Skeletal muscle cell (primary cell): ENCODE data around the gene VWA1.
"Not testable (repeated sequence)": the region's sequence is repeated elsewhere in the genome, so short reads cannot be mapped to it uniquely, and the experiment has no call there.

ENCODE experiments used
- DNase-seq: peaks from one replicate; pipeline ENCODE4 v3.0.0-alpha.2; 2010; ENCODE audit warnings: low read depth
- H3K4me3 ChIP-seq: 2 replicates; pipeline ENCODE4 v1.5.1; 2011; ENCODE audit warnings: low read depth, mild to moderate bottlenecking, control low read depth, low read length, moderate library complexity

VWA1 gene

DNA sequence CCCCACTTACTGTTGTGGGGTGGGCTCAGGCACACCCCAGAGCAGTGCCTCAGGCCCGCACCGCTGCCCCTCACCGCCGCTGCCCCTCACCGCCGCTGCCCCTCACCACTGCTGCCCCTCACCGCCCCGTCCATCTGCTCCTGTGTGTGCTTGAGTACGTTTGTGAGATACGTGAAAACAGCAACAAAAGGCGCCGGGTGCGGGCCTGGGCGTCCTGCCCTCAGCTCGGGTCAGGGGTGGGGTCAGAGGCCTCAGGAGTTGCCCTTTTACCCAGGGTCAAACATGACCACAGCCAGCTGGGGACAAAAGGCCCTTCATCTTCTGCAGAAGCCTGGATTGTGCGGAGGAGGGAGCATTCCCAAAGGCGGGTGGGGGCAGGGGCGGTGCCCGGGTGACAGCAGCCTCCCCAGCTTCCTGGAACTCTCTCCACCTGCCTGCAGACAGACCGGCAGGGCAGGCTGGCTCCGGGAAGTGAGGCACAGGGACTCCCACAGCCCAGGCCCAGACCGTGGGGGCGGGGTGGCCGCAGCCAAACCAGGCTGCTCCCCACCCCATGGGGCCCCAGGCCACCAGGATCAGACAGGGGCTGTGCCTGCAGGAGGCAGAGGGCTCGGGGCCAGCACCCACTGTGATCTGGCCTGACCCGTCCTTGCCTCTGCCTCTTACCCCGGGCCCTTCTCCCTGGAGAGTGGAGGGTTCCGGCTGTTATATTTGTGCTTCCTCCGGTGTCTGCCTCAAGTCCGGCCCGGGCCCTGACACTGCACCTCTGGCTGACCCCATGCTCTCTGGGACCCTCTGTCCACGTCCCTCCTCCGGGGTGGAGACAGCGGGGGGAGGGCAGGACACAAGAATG lies 2.3 kb upstream of the VWA1 start:
- no peak overlapping the region for H3K4me3 ChIP-seq
- DNase-seq, result no peak

DNA sequence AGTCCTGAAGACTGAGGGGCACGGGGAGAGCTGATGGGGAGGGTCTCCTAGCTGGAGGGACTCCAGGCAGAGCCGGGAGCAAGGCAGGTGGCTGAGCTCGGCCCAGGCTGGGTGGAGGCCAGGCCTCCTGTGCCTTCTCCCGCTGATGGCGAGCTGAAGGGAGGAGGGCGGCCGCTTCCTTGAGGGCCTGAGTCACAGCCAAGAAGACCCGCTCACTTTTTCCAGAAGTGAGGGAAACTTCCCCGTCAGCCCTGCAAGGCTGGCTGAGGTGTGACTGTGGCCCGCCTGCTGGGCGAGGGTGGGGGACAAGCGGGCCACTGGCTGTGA lies 1.7 kb upstream of the VWA1 start:
- DNase-seq, result no peak
- no peak overlapping the region for H3K4me3 ChIP-seq

DNA sequence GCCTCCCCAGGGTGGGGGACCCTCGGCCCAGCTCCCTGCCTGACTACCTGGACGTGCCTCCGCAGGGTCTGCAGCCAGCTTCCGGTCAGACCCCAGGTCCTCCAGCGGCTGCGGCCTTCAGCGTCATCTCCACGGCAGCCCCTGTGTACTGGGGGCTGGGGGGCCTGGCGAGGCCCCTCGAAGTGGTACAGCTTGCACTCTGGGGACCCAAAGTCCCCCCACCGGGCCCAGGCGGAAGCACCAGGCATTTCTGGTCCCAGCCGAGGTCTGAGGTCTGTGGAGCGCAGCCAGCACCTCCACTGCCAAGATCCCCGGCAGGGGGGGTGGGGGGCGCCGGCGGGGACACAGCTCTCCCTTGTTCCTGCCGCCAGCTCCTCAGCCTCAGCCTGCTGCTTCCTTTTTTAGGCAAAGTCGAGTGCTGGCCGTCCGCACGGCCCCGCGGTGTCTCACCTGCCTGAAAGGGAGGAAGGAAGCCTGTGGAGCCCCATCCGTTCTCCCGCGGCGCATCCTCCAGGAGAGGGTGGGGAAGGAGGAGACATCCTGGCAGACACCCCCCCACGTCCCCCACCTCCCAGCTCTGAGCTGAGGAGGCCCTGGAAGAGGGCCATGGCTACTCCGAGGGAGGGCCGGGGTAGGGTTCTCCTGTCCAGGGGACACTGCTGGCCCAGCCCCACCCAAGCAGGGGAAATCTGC lies 1.2 kb upstream of the VWA1 start:
- no peak for DNase-seq
- H3K4me3 ChIP-seq, result no peak overlapping the region

DNA sequence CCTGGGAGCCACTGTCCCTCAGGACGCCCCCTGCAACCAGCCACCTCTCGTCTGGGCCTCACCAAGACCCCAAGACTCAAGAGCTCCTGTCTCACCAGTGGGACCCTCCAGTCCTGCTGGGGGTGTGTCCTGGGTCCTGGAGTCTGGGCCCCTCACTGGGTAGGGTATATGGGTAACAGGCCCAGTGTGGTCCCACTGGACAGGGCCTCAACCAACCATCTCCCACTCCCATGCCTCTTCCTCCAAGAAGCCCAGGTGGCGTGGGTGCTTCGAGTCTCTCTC lies 725 bp upstream of the VWA1 start:
- no peak overlapping the region for H3K4me3 ChIP-seq
- DNase-seq, result no peak

DNA sequence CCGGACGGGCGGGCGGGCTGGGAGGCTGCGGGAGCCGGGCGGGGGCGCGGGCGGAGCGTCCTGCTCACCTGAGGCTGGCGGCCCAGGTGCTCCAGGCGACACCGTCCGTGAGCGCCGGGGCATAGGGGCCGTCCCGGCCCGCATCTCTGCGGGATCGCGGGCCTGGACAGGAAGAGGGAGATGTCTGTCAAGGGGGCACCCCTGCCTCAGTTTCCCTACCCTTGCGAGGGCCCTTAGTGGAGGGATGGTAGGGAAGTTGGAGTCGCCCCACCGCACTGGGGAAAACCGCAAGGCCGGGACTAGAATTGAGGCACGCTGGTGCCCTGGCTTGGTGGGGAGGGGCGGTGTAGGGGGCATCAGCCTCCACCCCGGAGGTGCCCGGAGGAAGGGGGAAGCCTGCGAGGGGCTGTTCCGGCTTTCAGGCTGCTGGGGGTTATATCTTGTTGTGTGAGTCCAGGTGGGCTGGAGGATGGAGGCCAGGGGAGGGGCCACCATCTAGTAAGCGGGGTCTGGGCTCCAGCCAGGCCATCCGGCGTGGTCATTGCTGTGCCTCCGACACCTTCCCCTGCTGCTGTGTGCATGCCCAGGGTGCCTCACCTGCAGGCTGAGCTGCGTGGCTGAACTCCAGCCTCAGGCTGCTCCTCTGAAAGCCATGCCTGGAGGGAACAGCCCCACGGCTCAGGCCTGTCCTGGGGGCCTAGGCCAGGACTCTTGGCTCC lies 580 bp downstream of the VWA1 start:
- no peak for DNase-seq
- H3K4me3 ChIP-seq, result peak overlapping the region; percentile 60

DNA sequence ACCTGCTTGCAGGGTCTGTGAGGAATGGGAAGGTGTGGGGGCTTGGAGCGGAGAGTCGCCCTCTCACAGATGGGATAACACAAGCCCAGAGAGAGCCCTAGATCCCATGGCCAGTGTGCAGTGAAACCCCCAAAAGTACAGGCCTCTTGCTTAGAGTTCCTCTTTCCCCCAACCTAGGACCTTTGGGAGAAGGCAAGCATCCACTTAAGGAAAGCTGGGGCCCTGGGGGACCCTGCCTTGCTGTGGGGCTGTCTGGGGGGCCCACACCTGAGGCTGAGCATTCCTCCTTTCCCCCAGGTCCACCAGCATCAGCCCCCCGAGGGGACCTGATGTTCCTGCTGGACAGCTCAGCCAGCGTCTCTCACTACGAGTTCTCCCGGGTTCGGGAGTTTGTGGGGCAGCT lies 1.1 kb downstream of the VWA1 start:
- peak overlapping the region; percentile 60 for H3K4me3 ChIP-seq
- DNase-seq, result no peak

DNA sequence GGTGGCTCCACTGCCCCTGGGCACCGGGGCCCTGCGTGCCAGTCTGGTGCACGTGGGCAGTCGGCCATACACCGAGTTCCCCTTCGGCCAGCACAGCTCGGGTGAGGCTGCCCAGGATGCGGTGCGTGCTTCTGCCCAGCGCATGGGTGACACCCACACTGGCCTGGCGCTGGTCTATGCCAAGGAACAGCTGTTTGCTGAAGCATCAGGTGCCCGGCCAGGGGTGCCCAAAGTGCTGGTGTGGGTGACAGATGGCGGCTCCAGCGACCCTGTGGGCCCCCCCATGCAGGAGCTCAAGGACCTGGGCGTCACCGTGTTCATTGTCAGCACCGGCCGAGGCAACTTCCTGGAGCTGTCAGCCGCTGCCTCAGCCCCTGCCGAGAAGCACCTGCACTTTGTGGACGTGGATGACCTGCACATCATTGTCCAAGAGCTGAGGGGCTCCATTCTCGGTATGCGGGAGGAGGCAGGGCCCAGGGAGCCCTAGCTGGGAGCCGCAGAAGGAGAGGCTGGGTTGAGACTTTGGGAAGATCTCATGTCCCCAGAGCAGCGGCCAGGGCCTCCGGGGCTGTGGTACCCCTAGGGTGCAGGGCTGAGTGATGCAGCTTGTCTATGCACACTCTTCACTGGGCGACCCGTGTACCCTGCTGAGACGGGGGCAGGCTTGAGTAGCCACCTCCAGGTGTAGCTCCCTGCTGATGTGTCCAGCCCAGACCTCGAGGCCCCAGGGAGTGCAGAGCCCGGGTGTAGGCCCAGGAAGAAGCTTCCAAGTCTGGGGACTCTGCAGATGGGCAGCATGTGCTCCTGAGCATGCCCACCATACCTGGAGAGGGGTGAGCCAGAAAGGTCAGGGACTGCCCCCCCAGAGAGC lies 1.8 kb downstream of the VWA1 start:
- no peak overlapping the region for H3K4me3 ChIP-seq
- DNase-seq, result no peak

DNA sequence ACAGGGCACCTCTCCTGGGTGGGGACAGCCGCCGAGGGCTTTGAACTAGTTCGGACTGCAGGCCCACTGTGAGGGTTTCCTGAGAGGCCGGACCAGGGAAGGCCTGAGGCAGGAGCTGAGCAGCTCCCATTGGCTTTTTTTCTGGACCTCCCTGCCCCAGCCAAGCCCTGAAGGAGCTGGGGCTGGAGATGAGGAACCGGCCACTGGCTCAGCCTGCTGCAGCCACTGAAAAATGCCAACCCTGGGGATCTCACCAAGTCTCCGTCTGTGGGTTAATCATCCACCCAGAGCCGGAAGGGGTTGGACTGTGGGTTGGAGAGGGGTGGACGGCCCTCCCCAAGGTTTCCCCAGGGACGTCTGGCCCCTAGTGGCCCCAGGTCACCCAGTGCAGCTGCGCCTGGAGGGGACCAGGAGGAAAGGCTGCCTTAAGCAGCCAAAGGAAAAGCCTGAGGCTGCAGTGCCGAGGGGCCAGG lies 2.5 kb downstream of the VWA1 start:
- no peak for DNase-seq
- H3K4me3 ChIP-seq, result no peak overlapping the region

DNA sequence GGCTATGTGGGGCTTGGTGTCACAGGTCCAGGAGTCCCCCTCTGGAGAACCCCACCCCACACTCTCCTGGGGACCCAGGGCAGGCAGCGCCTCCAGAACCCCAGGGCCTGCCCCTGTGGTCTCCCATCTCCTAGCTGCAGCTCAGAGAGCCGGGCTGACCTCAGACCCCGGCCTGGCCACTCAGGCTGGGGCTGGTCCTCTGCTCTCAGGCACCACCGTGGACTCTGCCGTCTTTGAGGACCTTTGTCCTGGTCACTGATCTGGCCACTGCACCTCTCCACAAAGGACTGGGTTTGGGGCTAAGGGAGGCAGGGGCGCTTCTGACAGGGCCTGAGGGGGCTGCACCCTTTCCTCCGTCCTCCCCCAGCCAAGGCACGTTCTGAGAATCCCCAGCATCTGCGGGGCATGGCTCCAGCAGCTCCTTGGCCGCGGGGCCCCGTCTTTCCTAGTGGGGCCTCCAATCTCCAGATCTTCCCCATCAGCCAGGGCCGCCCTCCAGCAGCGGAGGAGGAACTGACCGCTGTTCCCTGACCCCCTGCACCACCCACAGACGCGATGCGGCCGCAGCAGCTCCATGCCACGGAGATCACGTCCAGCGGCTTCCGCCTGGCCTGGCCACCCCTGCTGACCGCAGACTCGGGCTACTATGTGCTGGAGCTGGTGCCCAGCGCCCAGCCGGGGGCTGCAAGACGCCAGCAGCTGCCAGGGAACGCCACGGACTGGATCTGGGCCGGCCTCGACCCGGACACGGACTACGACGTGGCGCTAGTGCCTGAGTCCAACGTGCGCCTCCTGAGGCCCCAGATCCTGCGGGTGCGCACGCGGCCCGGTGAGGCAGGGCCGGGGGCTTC lies 3.3 kb downstream of the VWA1 start:
- DNase-seq, result no peak
- no peak overlapping the region for H3K4me3 ChIP-seq

DNA sequence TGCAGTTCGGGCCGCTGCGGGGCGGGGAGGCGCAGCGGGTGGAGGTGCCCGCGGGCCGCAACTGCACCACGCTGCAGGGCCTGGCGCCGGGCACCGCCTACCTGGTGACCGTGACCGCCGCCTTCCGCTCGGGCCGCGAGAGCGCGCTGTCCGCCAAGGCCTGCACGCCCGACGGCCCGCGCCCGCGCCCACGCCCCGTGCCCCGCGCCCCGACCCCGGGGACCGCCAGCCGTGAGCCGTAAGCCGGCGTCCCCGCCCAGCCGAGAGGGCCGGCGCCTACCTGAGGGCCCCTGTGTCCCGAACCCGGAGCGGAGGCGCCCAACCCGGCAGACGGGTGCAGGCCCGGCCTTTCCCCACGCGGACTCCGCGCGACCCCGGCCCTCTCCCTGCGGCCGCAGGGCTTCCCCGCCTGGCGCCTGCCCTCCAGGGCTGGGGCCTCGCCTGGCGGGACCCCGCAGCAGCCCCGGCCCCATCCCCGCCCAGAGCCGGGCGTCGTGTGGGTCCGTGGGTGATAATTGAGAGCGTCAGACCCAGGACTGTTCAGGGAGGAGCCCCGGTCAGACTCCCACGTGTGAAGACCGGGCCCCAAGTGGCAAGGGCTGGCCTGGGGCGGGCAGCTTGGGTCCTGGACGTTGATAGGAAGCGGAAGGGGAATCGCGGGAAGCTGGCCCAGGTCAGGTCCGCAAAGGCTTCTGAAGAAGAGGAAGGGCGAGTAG lies 4.2 kb downstream of the VWA1 start:
- DNase-seq, result no peak
- no peak overlapping the region for H3K4me3 ChIP-seq

DNA sequence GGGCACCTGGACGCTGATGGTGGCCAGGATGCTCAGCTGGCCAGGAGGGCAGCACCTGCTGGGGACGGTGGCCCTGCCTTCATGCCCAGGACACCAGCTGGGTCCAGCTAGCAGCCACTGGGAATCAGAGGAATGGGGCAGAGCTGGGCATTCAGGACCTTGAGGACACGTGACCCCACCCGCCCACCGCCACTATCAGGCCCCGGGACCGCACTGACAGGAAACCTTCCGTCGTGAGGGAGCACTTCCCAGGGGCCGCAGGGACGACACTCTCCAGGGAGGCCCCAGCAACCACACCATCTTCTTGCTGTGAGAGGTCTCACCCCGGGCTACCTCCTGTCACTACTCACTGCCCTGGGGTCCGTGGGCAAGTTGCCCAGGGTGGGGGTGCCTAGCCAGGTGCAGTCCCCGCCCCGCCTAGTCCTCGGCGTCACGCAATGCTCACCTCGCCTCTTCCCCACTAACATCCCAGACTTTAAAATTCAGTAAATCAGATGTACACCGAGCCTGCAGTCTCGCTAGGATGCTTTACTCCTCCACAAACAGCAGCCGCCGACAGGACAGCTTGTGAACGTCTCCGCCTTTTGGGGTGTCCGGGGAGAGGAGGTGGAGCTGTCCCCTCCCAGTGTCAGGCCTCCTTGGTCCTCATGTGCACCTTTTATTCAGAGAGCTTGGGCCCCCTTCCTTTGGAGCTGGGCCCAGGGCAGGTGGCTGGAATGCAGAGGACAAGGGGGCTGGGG lies 4.9 kb downstream of the VWA1 start:
- no peak for DNase-seq
- no peak overlapping the region for H3K4me3 ChIP-seq

DNA sequence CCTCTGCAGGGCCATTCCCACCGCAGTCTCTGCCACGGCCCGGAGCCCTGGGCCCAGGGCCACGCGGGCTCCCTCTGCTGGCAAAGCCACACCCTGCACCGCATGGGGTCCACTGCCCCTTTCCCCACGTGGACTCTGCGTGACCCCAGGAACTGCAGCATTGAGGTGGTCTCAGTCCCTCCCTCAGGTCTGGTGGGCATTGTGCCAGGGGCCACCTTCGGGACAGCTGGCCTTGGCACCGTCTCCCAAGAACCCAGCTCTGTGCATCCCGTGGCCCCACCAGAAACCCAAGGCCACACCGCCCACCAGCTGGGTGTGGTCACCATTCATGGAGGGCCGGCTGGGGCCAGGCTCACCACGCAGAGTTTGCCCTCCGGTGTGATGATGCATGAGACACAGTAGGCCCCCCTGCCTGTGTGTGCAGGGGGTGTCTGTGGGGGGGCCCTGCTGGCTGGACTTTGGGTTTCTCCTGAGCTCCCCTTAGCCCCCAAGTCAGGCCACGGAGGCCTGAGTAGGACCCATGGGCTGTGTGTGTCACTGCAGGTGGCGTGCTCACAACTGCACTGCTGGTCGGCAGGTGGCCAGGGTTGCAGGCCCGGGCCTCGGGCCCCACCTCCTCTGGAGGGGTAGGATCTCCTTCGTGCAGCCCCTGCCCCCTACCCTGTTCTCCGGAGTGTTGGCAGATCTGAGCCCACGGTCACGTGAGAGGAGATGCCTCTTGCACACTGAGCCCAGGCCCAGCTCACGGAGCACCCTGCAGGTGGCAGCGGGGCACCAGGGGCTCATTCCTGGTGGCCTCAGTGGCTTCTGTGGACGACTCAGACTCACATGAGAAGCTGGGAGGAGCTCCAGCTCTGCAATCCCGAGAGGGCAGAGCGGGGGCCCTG lies 5.8 kb downstream of the VWA1 start:
- no peak for DNase-seq
- no peak overlapping the region for H3K4me3 ChIP-seq

DNA sequence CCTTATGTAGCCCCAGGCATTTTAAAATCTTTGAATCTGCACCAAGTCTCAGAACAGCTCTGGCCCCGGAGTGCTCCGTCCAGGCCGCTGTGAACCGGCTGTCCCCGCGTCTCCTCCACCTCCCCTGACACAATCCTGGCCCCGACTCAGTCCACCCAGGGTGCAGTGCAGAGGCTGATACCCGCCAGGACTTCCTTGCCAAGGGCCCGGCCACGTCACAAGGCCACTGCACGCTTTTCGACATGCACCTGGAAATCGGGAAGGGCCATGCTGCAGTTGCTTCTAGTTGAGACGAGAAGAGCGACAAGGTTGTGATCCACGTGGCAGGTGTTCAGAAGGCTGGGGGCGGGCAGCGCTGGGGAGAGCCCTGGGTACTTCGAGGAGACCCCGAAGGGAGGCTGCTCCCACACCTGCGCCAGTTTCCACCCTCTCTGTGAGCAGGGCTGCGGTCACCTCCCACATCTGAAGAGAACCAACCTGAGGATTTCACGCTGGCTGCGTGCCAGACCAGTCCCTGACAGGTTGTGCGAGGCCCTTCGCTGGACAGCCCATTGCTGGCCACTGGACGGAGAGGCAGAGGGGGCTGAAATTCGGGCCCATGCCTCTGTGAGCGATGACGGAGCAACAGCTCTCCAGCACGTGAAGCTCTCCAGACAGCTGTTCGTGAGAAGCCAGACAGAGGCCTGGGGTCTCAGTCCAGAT lies 6.7 kb downstream of the VWA1 start:
- no peak overlapping the region for H3K4me3 ChIP-seq
- no peak for DNase-seq

DNA sequence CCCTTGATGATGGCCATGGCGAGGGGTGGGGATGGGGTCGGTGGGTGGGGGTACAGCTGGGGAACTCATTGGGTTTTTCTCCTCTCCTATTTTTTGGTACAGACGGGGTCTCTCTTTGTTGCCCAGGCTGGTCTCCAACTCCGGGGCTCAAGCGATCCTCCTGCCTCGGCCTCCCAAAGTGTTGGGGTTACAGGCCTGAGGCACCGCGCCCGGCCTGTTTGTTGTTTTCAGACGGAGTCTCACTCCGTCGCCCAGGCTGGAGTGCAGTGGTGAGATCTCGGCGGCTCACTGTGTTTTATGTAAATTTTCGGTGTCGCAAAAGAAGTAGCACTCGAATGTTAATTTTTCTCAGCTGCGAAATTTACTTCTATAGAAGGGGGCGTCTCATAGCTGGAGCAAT lies 11.1 kb downstream of the VWA1 start:
- H3K4me3 ChIP-seq, DNase-seq: not testable (repeated sequence)

DNA sequence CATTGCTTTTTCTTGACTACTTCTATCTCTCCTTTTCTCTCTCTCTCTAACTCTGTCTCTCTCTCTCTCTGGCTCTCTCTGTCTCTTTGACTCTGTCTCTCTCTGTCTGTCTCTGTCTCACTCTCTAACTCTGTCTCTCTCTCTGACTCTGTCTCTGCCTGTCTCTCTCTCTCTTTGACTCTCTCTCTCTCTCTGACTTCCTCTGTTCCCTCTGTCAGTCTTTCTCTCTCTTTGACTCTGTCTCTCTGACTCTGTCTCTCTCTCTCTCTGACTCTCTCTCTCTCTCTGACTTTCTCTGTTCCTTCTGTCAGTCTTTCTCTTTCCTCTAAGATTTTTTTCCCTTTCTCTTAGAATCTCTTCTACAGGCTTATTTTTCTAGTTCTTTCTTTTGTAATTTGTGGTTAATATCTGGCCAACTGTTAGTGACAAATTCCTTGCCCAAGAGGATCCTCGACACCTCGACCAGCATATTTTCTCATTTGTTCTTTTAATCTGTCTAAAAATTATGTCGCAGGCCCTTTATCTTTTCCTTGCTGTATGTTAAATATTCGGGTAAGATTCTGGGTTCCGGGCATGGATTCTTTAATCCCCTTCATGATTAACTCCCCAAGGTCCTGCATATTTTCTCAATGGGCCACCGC lies 13.7 kb downstream of the VWA1 start, which contains the start of gene ATAD3C:
TSS of gene ATAD3C (plus strand) at position 591 of the 641 bp plus-strand sequence. CDS start 995 bp downstream, outside the sequence.
- DNase-seq, result no peak
- H3K4me3 ChIP-seq, result no peak within 1 kb of the TSS

DNA sequence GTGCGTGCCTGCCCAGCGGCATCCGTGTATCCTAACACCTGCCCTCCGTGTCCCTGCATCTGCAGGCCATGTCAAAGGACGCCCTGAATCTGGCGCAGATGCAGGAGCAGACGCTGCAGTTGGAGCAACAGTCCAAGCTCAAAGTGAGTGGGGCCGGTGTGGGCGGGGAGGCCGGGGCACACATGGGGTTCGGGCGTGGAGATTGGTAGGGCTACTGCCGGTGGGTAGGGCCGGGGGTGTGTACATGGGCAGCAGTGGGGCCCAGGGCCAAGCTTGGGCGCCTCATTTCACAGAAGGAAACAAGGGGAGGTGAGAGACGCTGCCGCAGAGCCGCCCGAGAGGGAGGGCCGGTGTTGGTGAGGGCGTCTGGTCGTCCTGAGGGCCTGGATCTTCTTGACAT lies 15.1 kb downstream of the VWA1 start:
- H3K4me3 ChIP-seq, DNase-seq: not testable (repeated sequence)
